HG02642 (cell line): ENCODE results near the gene PTN.
"Not testable (repeated sequence)": the region's sequence is repeated elsewhere in the genome, so short reads cannot be mapped to it uniquely, and the experiment has no call there.

Source experiments
- ATAC-seq: cut with Tn5 transposase; IDR thresholded peaks from one replicate; pipeline ENCODE4 v1.9.1; 2021; ENCODE audit warnings: mild to moderate bottlenecking; ENCODE audit not compliant: unreplicated experiment, poor library complexity

PTN gene

DNA sequence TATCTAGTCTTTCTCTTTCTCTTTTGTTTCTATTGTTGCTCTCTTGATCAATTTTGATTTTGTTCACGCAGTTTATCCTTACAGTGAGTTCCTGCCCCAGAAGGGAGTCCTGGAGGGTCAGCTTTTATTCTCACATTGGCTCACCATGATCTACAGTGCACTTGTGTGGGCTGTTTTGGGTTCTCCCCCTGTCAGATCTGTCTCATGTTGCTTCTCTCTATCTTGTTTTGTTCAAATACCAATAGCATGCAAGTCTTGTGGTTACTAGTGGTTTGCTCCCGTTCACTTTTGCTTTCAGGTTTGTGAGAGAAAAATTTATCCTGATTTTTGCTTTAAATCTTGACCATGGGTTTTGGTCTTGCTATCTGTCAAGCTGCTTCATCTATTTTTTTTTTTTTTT is 74.3 kb downstream of the PTN start:
- no peak for ATAC-seq

GRCh38 chr7:137268001-137268865 is 75.3 kb downstream of the PTN start:
- ATAC-seq = not testable (repeated sequence)

GRCh38 chr7:137266764-137267163 is 76.8 kb downstream of the PTN start:
- ATAC-seq = no peak

DNA sequence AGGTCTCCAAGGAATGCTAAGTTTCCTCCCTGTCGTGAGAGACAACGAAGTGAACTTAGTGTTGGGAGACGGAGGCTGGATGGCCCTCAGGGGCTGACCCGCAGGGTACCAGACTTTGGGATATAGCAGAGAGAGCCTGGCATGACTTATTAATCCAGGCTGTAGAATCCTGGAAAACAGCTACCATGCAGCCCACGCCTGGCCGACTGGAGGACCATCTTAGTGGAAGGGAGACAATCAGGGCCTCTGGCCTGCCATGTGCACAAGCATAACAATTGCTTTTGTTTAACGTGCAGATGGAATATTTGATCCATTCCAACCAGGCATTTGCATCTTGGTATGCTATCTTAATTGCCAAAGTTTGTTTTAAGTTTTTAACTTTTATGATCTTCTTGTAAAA is 78.1 kb downstream of the PTN start:
- not testable (repeated sequence) for ATAC-seq

DNA sequence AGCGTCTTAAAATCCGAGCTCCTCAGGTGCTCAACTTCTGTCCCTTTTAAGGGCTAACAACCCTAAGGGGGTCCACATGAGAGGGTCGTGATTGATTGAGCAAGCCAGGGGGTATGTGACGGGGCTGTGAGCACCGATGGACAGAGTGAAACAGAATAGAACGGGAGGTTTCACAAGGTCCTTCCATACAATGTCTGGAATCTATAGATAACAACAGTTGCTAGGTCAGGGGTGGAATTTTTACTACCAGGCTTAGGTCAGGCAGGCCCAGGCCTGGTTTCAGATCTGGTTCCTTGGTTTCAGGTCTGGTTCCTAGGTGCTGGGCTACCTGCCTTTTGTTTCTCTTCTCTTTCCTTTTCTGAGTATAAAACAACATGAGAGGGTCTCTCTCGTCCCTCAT is 80.9 kb downstream of the PTN start:
- no peak for ATAC-seq

DNA sequence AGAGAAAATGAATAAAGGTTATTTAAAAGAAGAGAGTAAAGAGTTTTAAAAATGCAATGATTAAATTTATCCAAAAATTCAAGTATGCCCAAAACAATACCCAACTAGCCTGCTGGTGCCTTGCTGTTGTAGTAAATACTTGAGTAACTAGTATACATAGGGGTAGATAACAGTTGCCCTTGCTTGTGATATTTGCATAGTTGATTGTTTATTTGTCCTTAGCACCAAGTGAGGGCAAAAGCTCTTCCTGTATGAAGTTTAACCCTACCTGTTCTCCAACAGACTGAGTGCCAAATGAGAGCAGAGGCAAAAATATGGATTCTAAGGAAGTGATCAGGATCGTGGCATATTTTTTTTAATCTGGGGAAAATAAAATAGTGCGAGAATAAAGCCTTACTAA is 85.0 kb downstream of the PTN start:
- no peak for ATAC-seq

- ATAC-seq = no peak
Observed at GRCh38 chr7:137254766-137255165, 88.8 kb downstream of the PTN start.

- ATAC-seq = no peak
Observed at GRCh38 chr7:137245890-137246289, 97.6 kb downstream of the PTN start.

- ATAC-seq = no peak
Observed at GRCh38 chr7:137245186-137245585, 98.3 kb downstream of the PTN start.

- ATAC-seq = no peak
Observed at GRCh38 chr7:137243741-137244140, 99.8 kb downstream of the PTN start.

DNA sequence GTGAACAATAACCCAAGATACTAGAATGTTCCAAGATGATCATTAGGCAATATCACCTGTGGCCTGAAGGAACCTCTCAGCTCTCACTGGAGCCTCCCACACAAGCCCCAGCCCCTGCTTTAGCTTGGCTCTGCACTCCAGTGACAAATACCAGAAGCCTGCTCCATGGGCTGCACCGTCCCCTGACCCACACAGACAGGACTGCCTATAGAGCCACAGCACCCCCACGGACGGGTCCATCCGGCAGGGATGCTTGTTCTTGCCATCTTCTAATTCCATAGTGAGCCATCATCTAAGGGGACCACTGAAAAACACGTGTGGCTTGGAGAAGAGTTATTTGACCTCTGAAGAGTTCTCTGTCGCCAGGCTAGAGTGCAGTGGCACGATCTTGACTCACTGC is 100.9 kb downstream of the PTN start:
- ATAC-seq = no peak

DNA sequence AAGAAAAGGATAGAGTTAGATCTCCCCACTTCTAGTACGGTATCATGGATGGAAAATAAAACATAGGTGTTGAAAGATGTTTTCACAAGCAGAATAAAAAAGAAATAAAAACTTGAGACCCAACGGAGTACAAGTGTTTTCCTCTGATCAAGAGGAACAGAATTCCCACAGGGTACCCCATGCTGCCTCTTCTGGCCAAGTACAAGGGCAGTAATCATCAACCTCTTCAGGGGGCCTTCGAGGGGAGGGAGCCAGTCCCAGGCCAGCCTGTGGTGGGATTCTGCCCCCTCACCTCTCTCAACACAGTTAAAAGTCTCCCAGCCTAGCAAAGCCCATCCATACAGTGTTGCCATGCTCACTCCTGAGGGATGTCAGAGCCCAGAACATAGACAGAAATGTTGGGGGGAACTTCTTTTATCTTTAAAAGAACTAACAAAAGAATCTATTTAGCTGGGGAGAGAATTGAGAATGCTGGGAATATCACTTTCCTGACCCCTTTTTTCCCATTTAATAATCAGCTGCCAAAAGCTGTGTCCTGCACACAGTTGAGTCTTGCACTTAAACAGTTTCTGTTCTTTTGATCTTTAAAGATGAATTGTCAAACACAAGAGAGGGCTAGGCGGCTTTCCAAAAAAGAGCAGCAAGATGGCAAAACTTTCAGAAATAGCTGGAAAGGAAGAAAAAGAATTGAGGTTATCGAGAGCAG is 101.7 kb downstream of the PTN start:
- no peak for ATAC-seq

DNA sequence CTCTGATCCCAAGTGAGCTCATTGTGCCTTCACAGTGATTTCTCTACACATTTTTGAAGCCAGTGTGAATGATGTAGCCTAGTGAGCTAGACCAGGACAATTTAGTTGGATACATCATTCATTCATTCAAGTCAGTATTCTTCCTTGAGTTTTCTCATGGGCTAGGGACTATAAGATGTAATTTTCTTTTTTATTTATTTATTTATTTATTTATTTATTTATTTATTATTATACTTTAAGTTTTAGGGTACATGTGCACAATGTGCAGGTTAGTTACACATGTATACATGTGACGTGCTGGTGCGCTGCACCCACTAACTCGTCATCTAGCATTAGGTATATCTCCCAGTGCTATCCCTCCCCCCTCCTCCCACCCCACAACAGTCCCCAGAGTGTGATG is 104.3 kb downstream of the PTN start:
- ATAC-seq = not testable (repeated sequence)

DNA sequence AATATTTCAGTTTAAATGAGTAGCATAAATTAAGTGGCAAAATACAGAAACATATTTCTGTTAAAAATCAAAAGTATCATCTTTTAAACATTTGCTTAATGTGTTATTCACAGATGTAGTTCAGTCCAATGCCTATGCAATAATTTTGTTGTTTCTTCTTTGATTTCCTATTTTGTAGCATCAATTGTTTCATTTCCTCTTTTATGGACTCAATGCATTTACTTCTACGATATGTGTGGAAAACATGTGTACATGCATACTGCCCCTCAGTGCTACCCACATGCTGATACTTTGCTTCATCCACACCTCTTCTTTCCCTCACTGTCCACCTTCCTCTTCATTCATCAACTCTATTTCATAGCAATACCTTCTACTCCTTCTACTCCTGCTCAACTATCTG is 108.1 kb downstream of the PTN start:
- no peak for ATAC-seq

DNA sequence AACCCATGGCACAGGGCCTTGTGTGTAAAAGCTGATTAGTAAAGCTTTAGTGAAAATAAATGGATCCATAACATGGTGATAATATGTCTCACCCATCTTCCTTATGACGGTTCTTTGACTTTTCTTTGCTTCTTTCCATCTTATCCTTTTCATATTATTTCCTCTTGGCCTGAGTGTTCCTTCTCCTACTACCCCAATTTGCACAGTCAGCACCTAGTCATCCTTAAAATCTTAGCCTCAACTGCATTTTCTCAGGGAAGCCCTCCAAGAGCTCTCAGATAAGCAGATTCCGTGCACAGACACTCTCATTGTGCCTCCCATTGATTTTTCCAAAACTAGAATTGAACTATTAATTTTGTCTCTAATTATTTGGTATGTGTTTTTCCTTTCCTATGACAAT is 112.4 kb downstream of the PTN start:
- ATAC-seq = no peak

DNA sequence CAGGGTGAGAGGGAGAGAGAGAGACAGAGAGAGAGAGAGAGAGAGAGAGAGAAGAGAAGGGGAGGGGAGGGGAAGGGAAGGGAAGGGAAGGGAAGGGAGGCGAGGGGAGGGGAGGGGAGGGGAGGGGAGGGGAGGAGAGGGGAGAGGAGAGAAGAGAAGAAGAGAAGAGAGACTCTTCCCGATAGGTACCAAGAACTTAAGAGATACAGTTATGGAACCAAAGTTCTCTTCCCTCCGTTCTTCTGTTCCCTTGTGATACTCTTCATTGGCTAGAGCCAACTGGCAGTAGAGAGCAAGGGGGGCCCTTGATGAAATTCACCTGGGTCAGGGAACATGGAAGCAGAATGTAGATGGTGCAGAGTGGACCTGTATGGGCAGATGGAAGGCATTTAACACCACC is 122.1 kb downstream of the PTN start:
- no peak for ATAC-seq

GRCh38 chr7:137213744-137214143 is 129.8 kb downstream of the PTN start:
- no peak for ATAC-seq

DNA sequence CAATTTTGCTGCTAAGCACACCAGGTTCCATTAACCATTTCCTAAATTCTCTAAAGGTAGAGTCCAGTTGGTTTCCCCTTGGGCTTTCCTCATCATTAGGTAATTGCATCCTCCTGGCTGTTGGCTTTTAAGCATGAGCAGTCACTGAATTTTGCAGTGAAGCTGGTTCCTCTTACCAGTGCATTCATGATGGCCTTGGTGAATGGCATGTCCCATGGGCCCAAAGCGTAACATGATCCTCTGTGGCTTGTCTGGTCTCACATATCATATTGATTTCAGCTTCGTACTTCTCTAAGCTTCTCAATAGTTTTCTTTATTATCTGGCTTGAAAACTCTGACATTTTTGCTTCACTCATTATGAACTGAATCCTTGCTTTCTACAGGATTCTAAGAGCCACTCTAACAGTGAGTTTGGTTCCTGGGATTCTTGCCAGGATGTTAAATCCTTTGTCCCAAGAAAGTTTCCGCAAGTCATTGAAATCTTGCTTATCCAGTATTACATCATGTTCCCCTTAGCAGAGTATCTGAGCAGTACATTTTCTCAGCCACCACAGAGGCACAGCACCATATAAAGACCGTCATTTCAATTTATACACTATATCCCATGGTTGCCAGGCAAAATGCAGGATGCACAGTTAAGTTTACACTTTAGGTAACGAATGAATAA is 134.2 kb downstream of the PTN start:
- no peak for ATAC-seq

DNA sequence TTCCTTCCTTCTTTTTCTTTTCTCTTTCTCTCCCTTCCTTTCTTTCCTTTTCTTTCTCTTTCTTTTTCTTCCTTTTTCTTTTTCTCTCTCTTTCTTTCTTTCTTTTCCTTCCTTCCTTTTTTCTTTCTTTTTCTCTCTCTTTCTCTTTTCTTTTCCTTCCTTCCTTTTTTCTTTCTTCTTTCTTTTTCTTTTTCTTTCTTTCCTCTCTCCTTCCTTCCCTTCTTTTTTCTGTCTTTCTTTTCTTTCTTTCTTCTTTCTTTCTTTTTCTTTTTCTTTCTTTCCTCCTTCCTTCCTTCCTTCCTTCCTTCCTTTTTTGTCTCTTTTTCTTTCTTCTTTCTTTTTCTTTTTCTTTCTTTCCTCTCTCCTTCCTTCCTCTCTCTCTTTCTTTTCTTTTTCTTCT is 136.8 kb downstream of the PTN start:
- ATAC-seq = no peak

GRCh38 chr7:137204246-137204645 is 139.3 kb downstream of the PTN start:
- no peak for ATAC-seq

- no peak for ATAC-seq
Observed at GRCh38 chr7:137203351-137203750, 140.2 kb downstream of the PTN start.
